Smooth muscle cell (in vitro differentiated cells): ENCODE results near the gene ZC3H13. TPM values are rescaled to one million over a fixed set of nuclear protein-coding genes. Genes with fewer than 3 reads are reported as not detected.

ENCODE experiments used
- DNase-seq: peaks from one replicate; lab custom pipeline; 2025; ENCODE audit not compliant: unreplicated experiment; lab: John Stamatoyannopoulos, UW
- H2AFZ ChIP-seq: fragments of 200-600 bp; sonication (generic); 2 replicates; pipeline ENCODE4 v1.6.0; 2016; ENCODE audit warnings: antibody characterized with exemption, low read depth, mild to moderate bottlenecking
- H3F3A ChIP-seq: fragments of 200-600 bp; sonication (generic); 2 replicates; pipeline ENCODE4 v1.6.0; 2017; ENCODE audit warnings: antibody characterized with exemption, low read depth
- H3K27ac ChIP-seq: fragments of 200-600 bp; sonication (generic); 2 replicates; pipeline ENCODE4 v1.5.1; 2016; ENCODE audit warnings: low read depth, mild to moderate bottlenecking
- H3K27me3 ChIP-seq: fragments of 200-600 bp; sonication (generic); 2 replicates; pipeline ENCODE4 v1.6.1; 2016; ENCODE audit warnings: low read depth, mild to moderate bottlenecking
- H3K36me3 ChIP-seq: fragments of 200-600 bp; sonication (generic); 2 replicates; pipeline ENCODE4 v1.5.1; 2016; ENCODE audit warnings: low read depth
- H3K4me1 ChIP-seq: fragments of 200-600 bp; sonication (generic); 2 replicates; pipeline ENCODE4 v1.5.1; 2016; ENCODE audit warnings: low read depth
- H3K4me2 ChIP-seq: fragments of 200-600 bp; sonication (generic); 2 replicates; pipeline ENCODE4 v1.6.0; 2016; ENCODE audit warnings: mild to moderate bottlenecking
- H3K4me3 ChIP-seq: fragments of 200-600 bp; sonication (generic); 2 replicates; pipeline ENCODE4 v1.5.1; 2016; ENCODE audit warnings: mild to moderate bottlenecking
- H3K79me2 ChIP-seq: fragments of 200-600 bp; sonication (generic); 2 replicates; pipeline ENCODE4 v1.6.0; 2016; ENCODE audit warnings: low read depth, mild to moderate bottlenecking
- H3K9ac ChIP-seq: fragments of 200-600 bp; sonication (generic); 2 replicates; pipeline ENCODE4 v1.6.0; 2016; ENCODE audit warnings: low read depth
- H3K9me3 ChIP-seq: fragments of 200-600 bp; sonication (generic); replicated peaks from 2 replicates; pipeline ENCODE4 v1.5.1; 2016; ENCODE audit warnings: low read depth
- H4K20me1 ChIP-seq: fragments of 200-600 bp; sonication (generic); 2 replicates; pipeline ENCODE4 v1.6.0; 2016; ENCODE audit warnings: low read depth
- WGBS: methylation state at CpG from one replicate; pipeline ENCODE4 v1.1.7; 2016; ENCODE audit warnings: low lambda C conversion rate; 5-methylcytosine and 5-hydroxymethylcytosine counted together
- polyA plus RNA-seq: library from polyadenylated mRNA; unstranded; fragments of >200 nt; fragmentation: Nextera tagmentation; extraction: Ambion mirVana; gene quantifications from 2 replicates; pipeline ENCODE4 v1.2.1, GENCODE V29; 2016
- total RNA-seq: library from RNA; depleted of rRNA; stranded (reverse); fragments of >200 nt; gene quantifications from 2 replicates; pipeline ENCODE4 v1.2.3, GENCODE V29; 2014
- TF ChIP-seq, protein P1 (sequence below): fragments of 200-600 bp; sonication (generic); IDR thresholded peaks from 2 replicates; pipeline ENCODE4 v1.5.1; 2017; ENCODE audit warnings: borderline replicate concordance, mild to moderate bottlenecking, antibody characterized with exemption; ENCODE audit not compliant: insufficient read depth, poor library complexity, severe bottlenecking

The ZC3H13 gene
- total and polyA plus RNA-seq, 2 experiments from 2014 or later = 20.4 to 37.7 TPM

DNA sequence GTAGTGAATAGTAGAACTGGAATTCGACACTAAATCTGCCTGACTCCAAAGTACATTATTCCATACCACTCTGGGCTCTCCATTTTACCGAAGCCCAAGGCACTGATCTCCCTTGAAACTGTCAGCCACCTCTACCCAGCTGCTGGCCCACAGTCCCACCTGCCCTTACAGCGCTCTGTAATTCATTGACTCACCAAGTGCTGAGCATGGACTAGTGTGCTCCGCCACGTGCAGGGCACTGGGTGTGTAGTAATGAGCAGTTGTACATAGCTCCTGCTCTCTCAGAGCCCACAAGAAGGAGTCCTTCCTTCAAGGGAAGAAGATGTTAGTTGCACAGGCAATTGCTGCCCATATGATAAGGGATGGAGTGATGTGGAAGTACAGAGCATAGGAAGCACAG lies 124.4 kb downstream of the ZC3H13 start:
- Histone ChIP-seq H3K27ac (no peak overlapping the region), H3F3A (no peaks in the 10 kb centered on the region), H4K20me1 (no peaks in the 10 kb centered on the region), H3K4me3 (no peak overlapping the region), H3K4me1 (no peaks in the 10 kb centered on the region), H3K4me2 (no peak overlapping the region), H3K27me3 (peaks cover 22% of the 10 kb centered on the region), H3K9me3 (no peaks in the 10 kb centered on the region), H2AFZ (no peak overlapping the region), H3K36me3 (no peaks in the 10 kb centered on the region), H3K79me2 (no peaks in the 10 kb centered on the region), H3K9ac (no peak overlapping the region)
- TF ChIP-seq, protein P1, sequence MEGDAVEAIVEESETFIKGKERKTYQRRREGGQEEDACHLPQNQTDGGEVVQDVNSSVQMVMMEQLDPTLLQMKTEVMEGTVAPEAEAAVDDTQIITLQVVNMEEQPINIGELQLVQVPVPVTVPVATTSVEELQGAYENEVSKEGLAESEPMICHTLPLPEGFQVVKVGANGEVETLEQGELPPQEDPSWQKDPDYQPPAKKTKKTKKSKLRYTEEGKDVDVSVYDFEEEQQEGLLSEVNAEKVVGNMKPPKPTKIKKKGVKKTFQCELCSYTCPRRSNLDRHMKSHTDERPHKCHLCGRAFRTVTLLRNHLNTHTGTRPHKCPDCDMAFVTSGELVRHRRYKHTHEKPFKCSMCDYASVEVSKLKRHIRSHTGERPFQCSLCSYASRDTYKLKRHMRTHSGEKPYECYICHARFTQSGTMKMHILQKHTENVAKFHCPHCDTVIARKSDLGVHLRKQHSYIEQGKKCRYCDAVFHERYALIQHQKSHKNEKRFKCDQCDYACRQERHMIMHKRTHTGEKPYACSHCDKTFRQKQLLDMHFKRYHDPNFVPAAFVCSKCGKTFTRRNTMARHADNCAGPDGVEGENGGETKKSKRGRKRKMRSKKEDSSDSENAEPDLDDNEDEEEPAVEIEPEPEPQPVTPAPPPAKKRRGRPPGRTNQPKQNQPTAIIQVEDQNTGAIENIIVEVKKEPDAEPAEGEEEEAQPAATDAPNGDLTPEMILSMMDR = no peak
- no peak for DNase-seq
- 95% methylated on average over 5 of the region's 5 CpGs for WGBS

DNA sequence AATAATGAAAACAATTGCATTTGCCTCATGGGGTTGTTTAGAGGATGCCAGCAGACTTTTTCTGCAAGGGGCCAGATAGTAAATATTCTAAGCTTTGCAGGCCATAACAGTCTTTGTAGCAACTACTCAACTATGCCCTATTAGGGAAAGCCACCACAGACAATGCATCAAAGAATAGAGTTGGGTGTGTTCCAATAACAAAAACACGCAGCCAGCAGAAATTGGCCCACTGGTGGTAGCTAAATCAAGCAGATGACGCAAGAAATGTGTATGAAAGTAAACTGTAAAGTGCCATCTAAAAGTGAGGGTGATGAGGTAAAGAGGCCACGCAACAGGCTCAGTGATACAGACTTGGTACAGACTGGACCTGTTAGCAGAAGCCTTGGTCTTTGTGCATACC lies 125.8 kb downstream of the ZC3H13 start:
- no peak overlapping the region for H3K4me3 ChIP-seq
- no peak for DNase-seq
- H3K4me1 ChIP-seq = no peaks in the 10 kb centered on the region
- H3K27me3 ChIP-seq = peaks cover 7% of the 10 kb centered on the region
- H3K4me2 ChIP-seq = no peak overlapping the region
- no peaks in the 10 kb centered on the region for H4K20me1 ChIP-seq
- TF ChIP-seq, protein P1 = no peak
- no peak overlapping the region for H3K27ac ChIP-seq
- H3K79me2 ChIP-seq = no peaks in the 10 kb centered on the region
- no peaks in the 10 kb centered on the region for H3K9me3 ChIP-seq
- H3K9ac ChIP-seq = no peak overlapping the region
- 95% methylated on average over 3 of the region's 3 CpGs for WGBS
- no peaks in the 10 kb centered on the region for H3F3A ChIP-seq
- H3K36me3 ChIP-seq = no peaks in the 10 kb centered on the region
- no peak overlapping the region for H2AFZ ChIP-seq

DNA sequence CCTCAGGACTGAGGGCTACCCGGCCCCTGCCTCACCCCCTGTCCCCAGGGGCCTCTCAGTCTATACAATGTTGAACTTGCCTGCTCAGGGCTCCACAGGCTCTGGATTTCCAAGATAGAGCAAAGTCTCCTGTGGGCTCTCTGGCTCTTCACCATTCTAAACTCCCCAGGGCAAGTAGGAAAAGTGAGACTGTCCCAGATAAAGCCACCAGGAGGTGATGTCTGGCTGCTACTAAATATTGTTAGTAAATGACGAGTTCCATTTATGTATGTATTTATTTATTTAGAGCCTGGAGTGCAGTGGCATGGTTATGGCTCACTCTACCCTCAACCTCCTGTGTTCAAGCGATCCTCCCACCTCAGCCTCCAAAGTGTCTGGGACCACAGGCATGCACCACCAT lies 127.4 kb downstream of the ZC3H13 start:
- Histone ChIP-seq H3K4me1 (no peaks in the 10 kb centered on the region), H3K27me3 (peaks cover under 1% of the 10 kb centered on the region), H3K36me3 (no peaks in the 10 kb centered on the region), H3K27ac (no peak overlapping the region), H3K4me3 (no peak overlapping the region), H3K9ac (no peak overlapping the region), H2AFZ (no peak overlapping the region), H4K20me1 (no peaks in the 10 kb centered on the region), H3F3A (no peaks in the 10 kb centered on the region), H3K9me3 (no peaks in the 10 kb centered on the region), H3K4me2 (no peak overlapping the region), H3K79me2 (no peaks in the 10 kb centered on the region)
- 83% methylated on average over 3 of the region's 3 CpGs for WGBS
- TF ChIP-seq, protein P1 = no peak
- no peak for DNase-seq

DNA sequence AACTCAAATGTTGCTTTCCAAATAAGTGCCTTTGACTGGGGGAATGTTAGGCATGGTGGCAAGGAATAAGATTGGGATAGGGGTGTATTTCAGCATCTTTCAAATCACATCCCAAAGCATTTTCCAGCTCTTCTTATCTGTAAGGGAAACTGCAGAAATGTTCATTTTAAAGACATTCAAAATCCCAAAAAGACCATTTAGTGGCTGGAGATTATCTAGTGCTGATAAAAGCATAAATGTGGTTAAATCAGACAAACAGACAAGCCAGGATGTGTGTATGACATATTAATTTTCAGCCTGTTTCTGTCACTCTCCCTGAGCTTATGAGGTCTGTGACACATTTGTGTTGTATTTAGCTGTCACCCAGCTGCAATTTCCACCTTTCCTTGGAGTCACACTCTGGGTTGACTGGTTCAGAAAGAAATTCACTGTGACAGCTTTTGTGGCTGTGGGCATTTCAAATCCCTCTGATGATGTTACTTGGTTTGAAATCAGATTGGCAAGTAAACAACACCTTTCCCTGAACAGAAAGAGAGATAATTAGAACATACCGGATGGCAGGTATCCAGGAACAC lies 131.3 kb downstream of the ZC3H13 start:
- no peaks in the 10 kb centered on the region for H3K79me2 ChIP-seq
- H3F3A ChIP-seq = no peaks in the 10 kb centered on the region
- H4K20me1 ChIP-seq = no peaks in the 10 kb centered on the region
- H2AFZ ChIP-seq = no peak overlapping the region
- H3K4me1 ChIP-seq = no peaks in the 10 kb centered on the region
- H3K4me2 ChIP-seq = no peak overlapping the region
- H3K9me3 ChIP-seq = no peaks in the 10 kb centered on the region
- TF ChIP-seq, protein P1 = no peak
- H3K27me3 ChIP-seq = peaks cover 9% of the 10 kb centered on the region
- H3K27ac ChIP-seq = no peak overlapping the region
- H3K36me3 ChIP-seq = no peaks in the 10 kb centered on the region
- no peak for DNase-seq
- H3K4me3 ChIP-seq = no peak overlapping the region
- WGBS = 91% methylated on average over 1 of the region's 1 CpG
- H3K9ac ChIP-seq = no peak overlapping the region
